HG02973 (cell line): ENCODE data around the gene IFT43.
A peak's percentile ranks its signal among the peaks of the same experiment; 100 is the strongest.

Source experiments
- ATAC-seq: cut with Tn5 transposase; IDR thresholded peaks from one replicate; pipeline ENCODE4 v1.9.1; 2021; ENCODE audit warnings: moderate library complexity; ENCODE audit not compliant: unreplicated experiment

The IFT43 gene

GRCh38 chr14:75985618-75986438 lies at the start of gene IFT43:
TSS of gene IFT43 (plus strand) at chr14:75985763. CDS start at chr14:75985787, 24 bp downstream.
- peak; percentile 66 for ATAC-seq

DNA sequence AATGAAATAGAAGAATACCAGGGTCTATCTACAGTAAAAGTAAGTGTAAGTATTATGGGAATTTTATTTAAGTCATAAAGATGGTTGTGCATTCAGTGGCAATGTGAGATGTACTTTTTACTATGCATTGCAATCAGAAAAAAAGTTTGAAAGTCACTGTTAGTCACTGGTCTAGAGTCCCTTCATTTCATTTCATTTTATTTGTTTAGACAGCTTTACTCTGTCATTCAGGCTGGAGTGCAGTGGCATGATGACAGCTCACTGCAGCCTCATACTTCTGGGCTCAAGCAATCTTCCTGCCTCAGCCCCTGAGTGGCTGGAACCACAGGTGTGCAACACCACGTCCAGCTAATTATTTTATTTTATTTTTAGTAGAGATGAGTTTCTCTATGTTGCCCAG lies 46.4 kb upstream of the IFT43 start:
- no peak for ATAC-seq

GRCh38 chr14:75941030-75941429 lies 44.5 kb upstream of the IFT43 start:
- no peak for ATAC-seq

GRCh38 chr14:75944607-75945241 lies 40.8 kb upstream of the IFT43 start:
- no peak for ATAC-seq

DNA sequence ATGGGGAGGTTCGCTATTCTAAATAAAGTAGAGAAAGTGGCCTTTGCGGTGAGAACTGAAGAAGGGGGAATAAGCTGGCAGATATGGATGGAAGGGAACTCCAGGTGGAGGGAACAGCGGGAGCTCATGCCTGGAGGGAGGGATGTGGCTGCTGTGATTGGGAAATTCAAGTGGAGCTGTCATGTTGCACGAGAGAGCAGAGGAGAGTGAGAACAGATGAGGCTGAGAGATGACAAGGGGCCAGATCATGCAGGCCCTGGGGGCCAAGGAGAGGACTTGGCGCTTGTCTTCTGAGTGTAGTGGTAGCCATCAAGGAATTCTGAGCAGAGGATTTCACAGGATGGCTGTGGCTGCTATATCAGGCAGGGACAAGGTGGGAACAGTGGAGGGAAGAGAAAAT lies 38.8 kb upstream of the IFT43 start:
- ATAC-seq: no peak

GRCh38 chr14:75952489-75952888 lies 33.1 kb upstream of the IFT43 start:
- no peak for ATAC-seq

DNA sequence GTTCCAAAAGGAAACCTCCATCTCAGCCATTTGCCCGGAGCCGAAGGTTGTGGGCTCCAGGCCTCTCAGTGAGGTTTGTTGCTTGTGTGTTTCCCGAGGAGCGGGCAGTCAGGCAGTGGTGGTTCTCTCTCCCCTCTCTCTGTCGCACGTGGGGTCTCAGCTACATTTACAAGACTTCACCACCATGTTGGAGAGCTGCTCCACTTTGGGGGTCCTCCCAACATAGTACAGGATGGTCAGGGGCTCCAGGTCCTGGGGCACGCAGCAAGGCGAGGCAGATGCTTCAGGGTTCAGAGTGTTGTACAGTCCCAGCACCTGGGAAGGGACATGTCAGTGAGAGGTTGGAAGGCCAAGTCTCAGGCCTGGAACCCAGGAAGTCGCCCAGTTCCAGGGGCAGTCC lies 26.5 kb upstream of the IFT43 start:
- ATAC-seq: no peak

DNA sequence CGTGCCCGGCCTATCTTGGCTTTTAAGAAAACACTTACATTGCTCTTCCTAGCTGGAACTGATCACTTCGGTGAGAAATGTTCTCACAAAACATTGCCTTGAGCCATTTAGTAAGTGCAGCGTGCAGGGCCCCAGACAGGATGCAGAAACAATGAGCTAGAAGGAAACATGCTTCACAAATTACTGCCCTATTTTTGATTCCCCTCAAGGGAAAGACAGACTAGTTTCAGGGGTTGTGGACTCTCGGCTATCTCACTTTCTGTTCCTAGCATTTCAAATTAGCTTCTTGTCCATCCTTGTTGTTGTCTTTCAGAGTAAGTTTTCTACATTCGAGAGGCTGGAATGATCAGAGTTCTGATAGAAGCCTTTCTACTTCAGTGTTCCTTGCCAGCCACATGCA lies 25.3 kb upstream of the IFT43 start:
- no peak for ATAC-seq

GRCh38 chr14:75961662-75962061 lies 23.9 kb upstream of the IFT43 start:
- no peak for ATAC-seq

DNA sequence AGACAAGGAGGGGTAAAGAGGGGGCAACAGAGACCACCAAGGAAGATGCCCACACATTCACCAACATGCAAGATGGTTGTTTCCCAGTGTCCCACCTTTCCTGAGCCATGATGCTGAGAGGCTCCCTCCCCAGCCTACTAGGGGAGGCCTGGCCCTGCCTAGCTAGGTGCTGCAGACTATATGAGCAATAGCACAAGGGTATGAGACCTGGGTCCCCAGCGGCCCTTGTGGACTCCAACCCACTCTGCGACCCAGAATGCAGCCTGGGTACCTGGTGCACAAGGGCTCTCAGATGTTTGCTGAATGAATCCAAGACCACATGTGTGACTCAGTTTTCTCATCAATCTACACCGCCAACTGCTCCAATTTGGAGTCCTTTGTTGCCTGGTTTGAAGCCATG lies 17.7 kb upstream of the IFT43 start:
- ATAC-seq: no peak

DNA sequence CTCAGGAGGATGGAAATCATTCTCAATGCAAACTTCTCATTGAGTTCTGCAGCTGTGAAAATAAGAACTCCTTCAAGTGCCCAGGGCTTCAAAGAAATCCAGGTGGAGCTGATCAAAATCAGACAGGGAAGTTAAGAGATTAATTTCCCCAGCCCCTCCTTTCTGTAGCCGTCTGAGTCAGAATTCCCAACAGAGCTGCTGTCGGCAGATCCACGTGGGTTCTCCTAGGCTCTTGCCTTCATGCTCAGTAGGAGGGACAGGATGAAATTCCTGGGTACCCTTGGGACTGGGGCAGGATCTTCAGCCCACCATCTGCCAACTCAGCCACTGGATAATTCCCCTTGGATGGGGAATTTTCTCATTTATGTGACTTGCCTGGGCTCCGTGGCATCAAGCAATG lies 17.1 kb upstream of the IFT43 start:
- no peak for ATAC-seq

DNA sequence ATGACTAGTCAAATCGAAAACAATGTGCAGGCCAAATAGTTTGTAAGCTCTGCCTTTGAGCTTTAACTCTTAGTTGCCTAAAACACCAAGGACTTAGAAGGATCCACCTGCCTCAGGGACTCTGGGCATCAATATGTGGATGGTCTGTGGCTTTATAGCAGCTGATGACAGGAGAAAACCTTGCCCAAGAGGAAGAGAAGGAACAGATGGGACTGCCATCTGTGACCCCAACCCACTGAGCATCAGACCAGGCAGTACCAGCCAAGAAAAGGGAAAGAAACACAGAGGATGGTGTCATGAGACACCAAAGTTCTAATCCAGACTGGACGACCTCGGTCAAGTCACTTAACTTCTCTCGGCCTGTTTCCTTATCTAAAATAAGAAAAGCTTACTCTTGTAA lies 16.4 kb upstream of the IFT43 start:
- ATAC-seq: no peak

DNA sequence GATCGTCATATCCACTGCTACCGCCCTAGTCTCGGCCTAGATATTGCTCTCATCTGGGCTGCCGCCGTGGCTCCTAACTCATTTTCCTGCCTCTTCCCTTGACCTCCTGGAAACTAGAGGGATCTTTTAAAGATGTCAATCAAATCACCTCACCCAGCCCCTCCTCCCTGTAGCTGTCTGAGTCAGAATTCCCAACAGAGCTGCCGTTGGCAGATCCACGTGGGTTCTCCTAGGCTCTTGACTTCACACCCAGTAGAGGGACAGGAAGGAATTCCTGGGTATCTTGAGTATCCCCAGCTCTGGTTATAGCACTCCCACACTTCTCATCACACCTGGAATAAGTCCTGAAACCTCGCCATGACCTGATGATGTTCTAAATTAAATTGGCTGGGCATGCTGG lies 15.7 kb upstream of the IFT43 start:
- no peak for ATAC-seq

GRCh38 chr14:75970989-75971388 lies 14.6 kb upstream of the IFT43 start:
- ATAC-seq: no peak

DNA sequence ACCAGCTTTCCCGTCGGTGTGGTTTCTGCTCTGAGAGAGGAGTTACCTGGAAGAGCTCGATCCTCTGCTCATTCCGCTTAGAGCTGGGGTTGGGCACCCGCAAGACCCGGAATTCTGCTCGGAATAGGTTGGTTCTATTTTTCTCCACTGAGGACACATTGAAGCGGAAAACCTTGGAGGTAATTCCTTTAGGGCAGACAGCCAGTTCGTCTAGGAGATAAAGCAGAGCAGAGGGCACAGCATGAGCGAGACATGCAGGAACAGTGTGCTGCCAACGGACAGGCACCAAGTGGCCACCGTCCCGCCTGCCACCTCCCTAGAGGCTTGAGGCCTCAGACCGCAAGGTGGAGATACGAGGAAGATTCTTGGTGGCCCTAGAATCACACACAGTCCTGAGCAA lies 14.1 kb upstream of the IFT43 start:
- no peak for ATAC-seq

DNA sequence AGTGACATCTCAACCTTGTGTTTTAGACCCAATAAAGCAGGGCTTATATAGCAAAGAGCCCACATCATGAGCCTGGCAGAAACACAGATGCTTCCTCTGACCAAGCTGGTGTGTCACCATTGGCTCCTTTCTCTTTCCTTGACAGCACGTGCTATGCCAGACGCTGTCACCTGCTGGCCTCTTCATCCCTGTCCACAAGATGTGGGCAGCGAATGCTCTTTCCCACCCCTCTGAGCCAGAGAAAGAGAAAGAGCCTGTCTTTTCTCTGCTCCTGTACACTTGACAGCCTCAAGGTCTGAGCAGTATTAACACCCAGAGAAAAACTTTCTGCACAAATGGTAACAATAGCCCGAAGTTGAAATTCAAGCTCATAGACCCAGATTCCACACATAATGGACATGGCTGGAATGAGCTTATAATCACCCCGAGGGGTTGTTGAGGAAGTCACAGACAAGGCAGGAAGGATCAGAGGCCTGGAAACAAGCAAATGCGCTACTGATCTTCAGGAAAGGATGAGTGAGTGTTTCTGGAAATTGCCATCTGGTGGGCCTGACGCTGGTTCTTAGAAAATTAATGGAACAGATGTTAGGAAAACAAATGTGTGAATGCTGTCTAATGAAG lies 12.7 kb upstream of the IFT43 start:
- no peak for ATAC-seq

DNA sequence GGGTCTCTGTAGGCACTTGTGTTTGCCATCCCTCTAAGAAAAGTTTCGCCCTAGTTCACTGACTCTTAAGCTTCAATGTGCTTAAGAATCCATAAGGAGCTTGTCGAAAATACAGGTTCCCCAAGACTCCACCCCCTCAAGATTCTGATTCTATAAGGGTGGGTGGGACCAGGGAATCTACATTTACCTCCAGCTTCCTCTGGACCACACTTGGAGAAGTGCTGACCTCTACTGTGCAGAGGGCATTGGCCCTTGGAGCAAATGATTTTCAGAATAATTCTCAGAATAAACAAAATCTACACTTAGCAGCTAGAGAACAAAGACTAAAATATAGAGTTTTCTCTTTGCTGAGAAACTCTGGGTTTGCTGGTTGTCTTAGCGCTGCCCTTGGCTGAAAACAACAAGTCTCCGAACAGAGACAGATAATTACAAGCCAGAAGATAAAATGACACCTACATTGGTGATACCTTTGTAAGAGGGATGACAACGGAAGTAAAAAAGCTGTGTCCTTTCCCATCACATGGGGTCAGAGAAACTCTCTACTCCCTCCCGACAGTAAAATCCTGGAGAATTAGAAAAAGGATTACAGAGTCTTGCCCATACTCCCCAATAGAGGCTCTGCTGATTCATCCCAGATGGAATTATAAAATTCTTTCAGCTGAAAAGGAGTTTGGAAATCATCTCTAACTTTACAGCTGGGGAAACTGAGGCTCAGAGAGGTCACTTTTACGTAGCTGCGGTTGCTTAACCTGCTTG lies 8.6 kb upstream of the IFT43 start:
- ATAC-seq: no peak

DNA sequence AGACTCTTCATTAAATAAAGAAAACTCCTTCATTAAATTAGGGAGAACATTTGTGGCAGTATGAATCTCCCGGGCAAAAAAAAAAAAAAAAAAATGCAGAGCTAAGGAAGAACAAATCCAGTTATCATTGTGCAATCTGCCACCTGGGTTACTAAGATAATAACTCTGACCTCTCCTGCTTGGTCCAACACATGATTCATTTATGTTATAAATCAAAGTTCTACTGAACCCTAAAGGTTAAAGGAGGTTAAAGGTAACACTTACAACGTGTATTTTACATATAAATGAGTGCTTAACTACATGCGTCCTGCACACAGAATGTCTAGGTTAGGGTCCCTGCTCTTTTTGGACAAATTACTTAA lies 8.0 kb upstream of the IFT43 start:
- ATAC-seq: no peak

DNA sequence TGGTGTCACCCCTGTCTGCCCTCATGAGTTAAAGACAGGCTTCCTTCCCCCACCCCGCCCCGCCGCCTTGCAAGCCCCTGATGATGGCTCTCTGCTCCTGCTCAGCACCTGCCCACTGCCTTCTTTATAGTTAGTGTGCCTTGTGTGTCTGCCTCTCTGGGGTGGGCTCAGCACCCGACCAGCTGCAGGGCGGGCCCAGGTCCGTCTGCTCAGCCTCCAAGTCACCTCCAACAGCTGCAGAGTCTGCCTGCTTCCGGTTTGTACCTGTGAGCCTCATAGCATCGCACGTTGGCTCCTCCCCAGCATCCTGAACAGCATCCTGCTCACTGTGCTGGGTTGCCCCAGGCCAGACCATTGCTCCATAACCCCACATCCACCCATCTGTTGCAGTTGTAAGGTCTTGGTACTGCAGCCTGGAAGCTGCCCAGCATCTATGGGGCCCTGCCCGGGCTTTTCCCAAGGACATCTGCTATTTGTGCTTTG lies 7.3 kb upstream of the IFT43 start:
- ATAC-seq: no peak

- no peak for ATAC-seq
Observed at GRCh38 chr14:75979071-75979571, 6.4 kb upstream of the IFT43 start.
